GM21381 (cell line): ENCODE data around the gene MAT2B.
"Not testable (repeated sequence)": the region's sequence is repeated elsewhere in the genome, so short reads cannot be mapped to it uniquely, and the experiment has no call there.

Experiments used
- ATAC-seq: cut with Tn5 transposase; IDR thresholded peaks from one replicate; pipeline ENCODE4 v1.9.1; 2021; ENCODE audit warnings: mild to moderate bottlenecking, moderate library complexity; ENCODE audit not compliant: unreplicated experiment

The MAT2B gene

DNA sequence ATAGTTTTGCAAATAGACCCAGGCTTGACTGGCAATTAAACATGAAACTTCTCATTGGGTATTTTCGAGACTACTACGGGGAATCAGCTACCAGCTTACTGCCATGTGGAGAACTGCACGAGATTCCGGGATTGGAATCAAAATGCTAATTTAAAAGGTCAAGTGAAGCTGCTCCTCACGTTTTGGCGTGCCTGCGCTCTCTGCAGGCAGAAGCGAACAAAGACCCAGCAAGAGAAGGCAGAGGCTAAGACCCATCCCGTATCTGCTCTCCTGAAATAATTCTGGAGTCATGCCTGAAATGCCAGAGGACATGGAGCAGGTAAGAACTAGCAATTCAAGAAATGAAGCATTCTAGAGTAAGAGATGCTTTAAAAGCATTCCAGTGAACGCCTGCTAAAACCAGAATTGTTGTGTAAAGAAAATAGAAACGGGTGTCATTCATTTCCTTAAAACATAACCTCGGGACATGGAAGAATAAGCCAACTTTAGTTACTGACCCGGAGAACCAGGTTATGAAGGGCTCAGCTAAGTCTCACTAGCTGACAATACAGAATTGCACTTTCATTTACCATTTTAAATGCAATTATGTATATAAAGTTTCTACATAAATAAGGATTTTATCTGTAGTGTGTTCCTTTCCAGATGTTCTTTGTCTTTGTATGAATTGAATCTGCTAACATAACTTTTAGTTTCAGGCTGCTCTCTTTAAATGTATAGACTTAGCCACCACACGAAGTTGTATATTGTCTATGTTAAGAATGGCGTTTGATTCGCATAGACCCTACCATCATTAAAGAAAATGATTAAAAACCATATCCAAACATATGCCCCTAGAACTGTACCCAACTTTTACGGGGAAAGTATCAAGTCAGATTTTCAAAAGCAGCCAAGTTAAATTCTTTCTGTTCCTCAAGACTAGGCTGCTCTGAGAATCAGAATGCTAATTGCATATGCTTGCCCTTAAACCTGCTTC is 2.0 kb upstream of the MAT2B start:
- no peak for ATAC-seq

DNA sequence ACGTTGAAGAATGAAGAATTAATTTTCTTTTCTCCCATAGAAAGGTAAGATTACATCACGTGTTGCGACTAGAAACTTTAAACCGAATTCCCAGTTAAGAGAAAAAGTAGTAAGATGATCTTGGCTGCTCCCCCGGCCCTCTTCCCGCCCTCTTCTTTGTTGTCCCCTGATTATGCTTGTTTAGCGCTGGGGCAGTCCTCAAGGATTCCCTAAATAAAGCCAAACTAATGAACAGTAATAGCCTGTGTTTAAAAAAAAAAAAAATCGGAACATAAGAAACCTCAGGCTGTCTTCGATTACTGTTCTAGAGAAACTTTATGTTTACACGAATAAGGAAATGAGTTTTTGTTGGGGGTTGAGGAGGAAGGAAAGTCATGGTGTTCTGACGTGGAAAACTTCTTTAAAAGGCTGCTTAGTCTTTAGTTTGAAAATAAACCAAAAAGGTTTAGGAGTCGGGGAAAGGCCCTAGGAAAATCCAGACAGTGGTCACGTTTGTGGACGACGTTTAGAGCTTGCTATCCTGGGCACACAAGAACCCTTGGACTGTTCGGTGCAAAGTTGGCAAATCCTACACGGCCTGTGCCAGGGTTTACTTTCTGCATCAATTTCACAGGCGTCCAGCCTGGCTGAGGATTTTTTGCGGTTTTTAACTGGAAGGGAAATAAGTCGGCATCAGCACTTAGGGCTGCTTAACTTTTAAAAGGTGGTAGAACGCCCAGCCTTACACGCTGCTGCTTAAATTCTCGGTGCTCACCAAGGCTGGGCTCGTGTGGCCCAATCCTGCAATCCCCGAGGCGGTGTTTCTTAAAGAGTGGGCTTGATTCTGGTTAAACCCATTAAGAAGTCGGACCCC is 1.1 kb upstream of the MAT2B start:
- no peak for ATAC-seq

DNA sequence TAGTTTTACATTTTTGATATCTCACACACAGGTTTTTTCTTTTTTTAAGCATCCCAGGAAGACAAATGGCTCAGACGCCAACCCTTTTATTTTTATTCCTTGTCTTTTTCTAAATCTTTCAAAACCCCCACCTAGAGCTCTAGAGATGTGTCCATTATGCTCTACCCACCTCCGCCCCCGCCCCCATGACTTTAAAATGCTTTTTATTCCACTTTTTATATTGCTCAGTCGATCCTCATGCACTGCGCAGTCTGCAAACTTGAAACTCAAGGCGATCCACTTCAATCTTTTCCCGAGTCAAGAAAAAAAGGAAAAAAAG is 411 bp upstream of the MAT2B start:
- ATAC-seq: no peak

DNA sequence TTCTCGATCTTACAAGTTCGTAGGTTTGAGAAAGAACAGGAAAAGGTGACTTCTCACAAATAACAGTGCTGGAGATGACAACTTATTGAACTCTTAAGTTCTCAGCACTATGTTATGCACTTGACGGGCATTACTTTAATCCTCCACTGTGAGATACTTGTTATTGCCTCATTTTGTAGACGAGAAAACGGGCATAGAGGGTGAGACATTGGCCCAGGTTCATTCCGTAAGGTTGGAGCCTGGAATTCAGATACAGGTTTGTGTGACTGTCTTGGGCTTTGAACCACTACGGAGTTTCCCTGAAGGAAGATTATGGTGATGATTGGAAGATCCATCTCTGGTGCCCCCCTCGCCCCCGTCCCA is 657 bp downstream of the MAT2B start:
- peak; percentile 4 for ATAC-seq

DNA sequence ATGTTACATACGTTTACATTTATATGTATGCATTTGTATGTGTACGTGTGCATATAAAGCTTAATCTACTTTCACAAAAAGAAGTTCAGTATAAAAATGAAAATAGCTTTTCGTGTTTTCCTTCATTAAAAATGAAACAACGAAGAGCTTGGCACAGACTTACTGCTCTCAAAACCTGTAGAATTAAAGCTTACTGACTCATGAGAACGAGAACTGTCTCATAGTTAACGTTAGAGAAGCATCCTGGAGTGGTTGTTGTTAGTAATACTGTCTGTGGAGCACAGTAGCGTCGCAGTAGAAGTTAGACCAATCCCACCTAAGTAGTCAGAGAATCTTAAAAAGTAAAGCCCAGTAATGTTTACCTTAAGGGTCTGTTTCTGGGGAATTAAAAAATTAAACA is 1.3 kb downstream of the MAT2B start:
- no peak for ATAC-seq

DNA sequence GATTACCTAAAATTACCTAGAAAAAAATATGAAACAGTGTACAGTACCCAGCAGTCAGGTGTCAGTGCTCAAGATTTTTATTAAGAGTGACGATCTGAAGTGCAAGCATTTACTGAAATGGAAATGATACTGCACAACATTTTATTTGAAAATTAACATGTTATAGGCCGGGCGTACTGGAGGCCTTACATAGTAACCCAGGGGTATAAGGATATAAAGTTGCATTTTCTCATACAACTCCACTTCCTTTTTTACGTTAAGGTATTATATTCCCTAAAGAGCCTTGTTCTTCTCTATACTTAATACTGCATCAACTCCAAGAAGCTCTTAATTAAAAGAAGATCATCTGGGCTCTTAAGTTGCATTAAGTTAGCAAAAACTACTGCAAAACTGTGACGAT is 3.3 kb downstream of the MAT2B start:
- no peak for ATAC-seq

DNA sequence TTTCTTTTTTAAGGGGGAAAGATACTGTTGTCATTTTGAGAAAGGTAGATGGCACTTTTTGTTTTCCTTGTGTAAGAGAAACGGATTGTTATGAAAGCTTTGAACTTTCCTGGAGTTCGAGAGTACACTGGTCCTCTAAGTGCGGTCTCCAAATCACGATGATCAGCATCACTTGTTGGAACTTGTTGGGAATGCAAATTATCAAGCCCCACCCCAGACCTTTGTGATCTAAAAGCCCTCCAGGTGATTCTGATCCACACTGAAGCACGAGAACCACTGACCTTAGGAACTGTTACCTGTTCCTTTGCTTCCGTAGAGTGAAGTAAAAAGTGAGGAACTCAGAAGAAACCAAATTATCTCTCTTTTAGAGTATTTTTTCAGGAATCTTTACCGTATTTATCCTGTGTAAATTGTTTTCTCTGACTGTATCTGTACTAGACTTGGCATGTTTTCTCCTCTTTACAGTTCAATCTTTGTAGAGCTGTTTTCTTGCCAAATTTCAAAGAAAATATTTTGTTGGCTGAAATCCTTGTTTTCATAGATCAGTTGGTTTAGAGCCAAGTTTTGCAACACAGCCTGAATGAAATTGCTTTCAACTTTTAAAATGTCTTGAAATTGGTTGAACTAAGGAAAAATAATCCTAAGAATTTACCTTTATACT is 4.0 kb downstream of the MAT2B start:
- no peak for ATAC-seq

DNA sequence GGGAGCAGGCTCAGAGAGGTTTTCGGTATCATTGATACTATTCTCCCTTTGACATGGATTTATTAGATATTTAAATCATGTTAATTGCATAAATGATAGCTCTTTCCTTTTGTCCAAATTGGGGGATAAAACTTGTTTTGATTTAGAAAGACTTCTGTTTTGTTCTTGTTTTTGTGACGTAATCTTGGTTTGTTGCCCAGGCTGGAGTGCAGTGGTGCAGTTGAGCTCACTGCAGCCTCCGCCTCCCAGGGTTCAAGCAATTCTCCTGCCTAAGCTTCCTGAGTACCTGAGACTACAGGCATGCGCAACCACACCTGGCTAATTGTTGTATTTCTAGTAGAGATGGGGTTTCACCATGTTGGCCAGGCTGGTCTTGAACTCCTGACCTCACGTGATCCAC is 7.1 kb downstream of the MAT2B start:
- no peak for ATAC-seq

DNA sequence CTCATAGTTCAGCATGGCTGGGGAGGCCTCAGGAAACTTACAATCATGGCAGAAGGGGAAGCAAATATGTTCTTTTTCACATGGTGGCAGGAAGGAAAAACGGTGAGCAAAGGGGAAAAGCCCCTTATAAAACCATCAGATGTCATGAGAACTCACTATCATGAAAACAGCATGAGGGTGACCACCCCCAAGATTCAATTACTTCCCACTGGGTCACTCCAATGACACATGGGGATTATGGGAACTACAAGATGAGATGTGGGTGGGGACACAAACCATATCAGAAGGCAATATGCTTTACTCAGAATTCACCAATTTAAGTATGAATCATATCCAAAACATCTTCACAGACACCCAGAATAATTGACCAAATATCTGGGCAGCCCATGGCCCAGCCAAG is 19.7 kb downstream of the MAT2B start:
- ATAC-seq: no peak

DNA sequence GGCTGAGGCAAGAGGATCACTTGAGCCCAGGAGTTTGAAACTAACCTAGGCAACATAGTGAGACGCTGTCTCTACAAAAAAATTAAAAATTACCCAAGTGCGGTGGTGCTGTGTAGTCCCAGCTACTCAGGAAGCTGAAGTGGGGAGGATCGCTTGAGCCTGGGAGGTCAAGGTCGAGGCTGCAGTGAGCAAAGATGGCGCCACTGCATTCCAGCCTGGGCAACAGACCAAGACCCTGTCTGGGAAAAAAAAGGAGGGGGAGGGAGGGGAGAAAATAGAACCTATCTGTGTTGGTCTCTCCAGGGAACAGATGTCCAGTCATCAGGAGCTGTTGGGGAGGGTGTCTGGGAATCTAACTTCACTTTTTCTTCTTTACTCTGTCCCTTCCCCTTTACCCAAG is 24.3 kb downstream of the MAT2B start:
- ATAC-seq: no peak

DNA sequence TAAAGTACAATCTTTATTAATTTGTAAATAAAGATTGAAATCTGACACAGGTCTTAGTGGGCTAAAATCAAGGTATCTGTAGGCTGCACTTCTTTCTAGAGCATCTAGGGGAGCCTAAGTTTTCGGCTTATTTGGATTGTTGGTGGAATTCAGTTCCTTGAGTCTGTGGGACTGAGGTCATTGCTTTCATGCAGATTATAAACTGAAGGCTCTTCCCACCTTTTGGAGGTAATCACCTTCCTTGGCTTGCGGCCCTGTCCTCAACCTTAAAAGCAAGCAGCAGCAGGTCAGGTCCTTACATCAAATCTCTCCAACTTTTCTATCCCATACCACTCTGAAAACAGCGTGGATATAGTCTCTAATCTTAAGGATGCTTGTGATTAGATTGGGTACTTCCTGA is 25.9 kb downstream of the MAT2B start:
- no peak for ATAC-seq

DNA sequence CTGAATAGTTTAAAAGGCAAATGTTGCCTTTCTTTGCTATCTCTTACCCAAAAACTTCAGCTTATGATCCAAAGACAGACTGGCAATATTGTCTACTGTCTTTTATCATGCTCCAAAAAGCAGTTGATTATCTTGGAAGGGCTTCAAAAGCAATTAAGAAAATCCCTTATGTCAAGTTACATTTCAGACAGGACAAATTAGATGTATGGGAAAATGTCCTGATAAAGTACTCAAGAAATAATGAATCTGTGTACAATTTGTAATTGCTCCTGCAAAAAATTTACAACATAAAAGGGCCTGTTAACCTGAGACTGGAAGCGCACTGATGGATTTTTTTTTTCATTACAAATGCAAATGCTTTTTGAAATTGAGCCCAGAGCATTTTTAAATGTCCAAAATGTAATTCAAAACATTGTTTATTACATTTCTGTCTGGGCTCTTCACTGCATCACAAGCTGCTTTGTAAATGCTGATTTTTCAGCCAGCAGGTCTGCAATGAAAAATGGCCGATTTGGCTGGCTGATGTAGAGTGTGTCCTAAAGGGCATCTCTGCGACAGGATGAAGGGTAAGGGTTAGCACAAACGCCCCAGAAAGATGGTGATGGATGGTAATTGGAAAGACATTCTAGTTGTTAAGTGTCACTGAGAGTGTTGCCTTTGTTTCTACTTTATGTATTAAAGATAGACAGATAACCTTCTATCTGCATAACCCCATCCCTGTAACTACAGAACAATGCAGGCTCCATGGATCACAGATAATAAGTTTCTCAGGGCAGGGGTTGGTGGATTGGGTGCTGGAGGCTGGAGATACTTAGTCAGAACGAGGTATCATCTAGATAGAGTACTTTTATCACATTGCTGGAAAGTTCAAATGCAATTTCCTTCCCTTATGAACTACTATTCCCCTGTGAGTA is 27.0 kb downstream of the MAT2B start:
- ATAC-seq: no peak

DNA sequence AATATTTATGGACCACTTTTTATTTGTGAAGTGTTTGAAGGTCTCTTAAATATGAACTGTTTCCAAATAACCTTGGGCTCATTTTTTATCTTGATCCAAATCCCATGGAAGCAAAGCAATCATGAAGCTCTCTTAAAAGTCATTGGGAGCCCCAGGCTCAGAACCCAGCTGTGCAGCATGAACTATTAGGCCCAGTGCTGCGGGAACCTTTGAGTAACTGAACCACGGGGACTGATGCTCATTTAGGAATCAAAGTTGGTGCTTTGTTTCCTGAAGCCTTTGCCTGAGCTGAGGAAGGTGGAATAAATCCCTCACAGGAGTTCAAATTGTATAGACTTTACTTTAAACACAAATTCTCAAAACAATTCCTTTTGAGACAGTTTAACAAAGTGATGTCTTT is 27.8 kb downstream of the MAT2B start:
- ATAC-seq: no peak

DNA sequence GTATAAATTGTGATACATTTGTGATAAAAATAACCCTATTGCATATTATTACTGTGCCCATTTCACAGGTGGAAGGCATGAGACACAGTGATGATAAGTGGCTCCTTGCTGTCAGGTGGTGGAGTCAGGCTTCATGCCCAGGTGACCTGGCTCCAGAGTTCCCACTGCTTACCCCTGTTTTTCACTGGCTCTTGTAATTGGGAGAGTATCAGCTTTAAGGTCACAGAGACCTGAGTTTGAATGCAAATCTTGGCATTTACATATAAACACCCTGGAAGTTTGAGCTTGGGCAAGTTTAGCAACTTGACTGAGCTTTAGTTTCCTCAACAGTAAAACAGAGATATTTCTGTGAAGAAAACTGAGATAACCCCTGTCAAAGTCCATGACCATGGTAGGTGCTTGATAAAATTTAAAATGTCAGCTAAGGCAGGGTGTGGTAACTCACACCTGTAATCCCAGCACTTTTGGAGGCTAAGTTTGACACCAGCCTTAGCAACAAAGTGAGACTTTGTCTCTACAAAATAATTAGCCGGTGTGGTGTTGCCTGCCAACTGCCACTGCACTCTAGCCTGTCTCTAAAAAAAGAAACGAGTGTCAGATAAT is 29.2 kb downstream of the MAT2B start:
- ATAC-seq: no peak

DNA sequence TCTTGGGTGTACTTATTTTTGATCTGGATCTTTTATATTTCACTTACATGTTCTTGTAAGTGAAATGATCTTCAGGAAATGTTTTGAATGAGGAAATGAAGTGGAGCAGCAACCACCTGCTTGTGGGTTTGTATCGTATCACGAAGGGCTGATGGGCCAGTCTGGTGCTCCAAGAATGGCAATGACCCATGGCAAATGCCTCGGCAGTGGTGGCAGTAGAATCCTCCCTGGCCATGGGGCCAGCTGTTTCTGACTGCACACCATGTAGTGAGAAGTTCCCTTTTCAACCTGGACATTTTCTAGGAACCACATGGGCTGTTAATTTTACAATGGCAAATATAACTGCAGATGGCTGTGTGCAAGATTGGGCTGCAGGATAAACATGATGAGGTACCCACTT is 29.9 kb downstream of the MAT2B start:
- ATAC-seq: no peak

DNA sequence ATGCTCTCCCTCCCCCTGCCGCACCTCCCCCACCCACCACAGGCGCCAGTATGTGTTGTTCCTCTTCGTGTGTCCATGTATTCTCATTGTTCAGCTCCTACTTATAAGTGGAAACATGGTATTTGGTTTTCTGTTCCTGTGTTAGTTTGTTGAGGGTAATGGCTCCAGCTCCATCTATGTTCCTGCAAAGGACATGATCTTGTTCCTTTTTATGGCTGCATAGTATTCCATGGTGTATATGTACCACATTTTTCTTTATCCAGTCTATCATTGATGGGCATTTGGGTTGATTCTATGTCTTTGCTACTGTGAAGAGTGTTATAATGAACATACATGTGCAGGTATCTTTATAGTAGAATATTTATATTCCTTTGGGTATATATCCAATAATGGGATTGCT is 31.0 kb downstream of the MAT2B start:
- not testable (repeated sequence) for ATAC-seq

DNA sequence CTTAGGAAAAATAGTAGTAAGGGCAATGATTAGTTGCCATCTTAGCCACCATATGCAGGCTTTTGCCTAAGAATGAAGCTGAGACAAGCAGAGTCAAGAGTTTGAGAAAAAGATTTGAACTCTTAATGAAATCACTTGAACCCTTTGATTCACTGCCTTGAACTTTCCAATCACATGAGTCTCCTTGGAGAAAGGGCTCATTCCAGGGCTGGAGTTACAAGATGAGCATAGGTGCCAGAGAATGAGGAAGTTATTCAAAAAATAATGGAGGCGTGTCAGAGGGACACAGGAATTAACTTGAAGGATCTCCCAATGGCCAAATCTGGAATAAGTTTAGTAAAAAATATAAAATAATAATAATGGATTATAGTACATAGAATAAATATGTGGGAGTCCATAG is 35.3 kb downstream of the MAT2B start:
- ATAC-seq: no peak

DNA sequence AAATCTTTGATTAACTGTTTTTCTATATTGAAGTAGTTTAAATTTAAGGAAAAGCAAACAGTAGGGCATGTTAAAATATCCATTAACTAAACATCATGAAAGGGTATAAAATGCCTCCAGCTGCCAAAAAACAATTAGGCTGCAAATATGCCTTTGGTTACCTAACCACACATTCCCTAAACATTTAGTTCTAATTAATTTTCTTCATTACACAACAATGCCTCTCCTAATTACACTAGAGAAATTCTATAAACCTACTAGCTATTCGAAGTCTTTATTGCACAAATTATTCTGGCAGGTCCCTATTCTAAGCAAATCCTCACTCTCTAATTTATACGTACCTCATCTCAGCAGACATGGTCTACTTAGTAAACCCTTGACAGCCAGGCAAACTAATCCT is 37.4 kb downstream of the MAT2B start:
- ATAC-seq: no peak

DNA sequence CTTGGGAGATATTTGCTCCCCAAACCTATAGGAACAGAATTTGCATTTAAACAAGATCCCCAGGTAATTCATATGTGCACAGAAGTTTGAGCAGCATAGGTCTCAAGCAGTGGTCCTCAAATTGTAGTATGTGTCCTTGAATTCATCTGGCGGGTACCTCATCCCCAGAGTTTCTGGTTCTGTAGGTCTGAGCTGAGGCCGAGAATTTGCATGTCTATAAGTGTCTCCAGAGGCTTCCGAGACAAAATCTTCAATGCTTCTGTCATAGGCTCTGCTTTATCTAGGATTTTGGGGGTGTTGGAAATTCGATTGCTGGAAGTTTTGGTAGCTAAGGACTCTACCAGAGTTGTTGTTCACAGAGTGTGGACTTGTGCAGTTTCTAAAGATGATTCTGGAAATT is 38.6 kb downstream of the MAT2B start:
- ATAC-seq: no peak

DNA sequence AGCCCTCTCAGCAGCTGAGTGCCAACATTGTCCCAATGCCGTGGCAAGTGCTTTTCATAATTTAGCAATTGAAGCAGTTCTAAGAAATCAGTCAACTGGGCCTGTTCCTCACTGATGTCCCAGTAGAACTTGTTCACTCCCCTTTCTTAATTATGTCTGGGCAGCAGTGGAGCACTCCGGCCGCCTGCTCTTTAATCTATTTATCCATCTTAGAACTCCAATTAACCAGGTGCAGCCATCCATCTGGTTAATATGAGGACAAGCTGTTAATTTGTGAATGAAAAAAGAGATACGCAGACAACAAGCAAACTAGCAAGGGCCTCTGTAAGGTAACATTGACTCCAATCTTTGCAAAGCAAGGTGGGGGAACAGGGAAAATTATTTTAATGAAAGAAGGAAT is 39.4 kb downstream of the MAT2B start:
- no peak for ATAC-seq
